ENCODE data around the gene VCPKMT. TPM values are rescaled to one million over a fixed set of nuclear protein-coding genes. Genes with fewer than 3 reads are reported as not detected.

VCPKMT gene
- total RNA-seq, 4 donors from 2014 or later, result 5.8 to 10.0 (median 7.0) TPM

GRCh38 chr14:50065583-50065982 lies 50.8 kb downstream of the VCPKMT start:
- peaks cover 13 to 41% (median 22%) of the 10 kb centered on the region in 4 donors for H3K4me1 ChIP-seq
- H3K9me3 ChIP-seq, result no peaks in the 10 kb centered on the region
- H3K27me3 ChIP-seq, result no peaks in the 10 kb centered on the region
- H3K27ac ChIP-seq, result peak overlapping the region in 2 of 4 donors; percentile 79 to 88
- no peak overlapping the region for H3K4me3 ChIP-seq
- no peaks in the 10 kb centered on the region for H3K36me3 ChIP-seq
- TF ChIP-seq POLR2A (IDR thresholded peaks at IDR 0.05), result no peak
- TF ChIP-seq, protein P1, sequence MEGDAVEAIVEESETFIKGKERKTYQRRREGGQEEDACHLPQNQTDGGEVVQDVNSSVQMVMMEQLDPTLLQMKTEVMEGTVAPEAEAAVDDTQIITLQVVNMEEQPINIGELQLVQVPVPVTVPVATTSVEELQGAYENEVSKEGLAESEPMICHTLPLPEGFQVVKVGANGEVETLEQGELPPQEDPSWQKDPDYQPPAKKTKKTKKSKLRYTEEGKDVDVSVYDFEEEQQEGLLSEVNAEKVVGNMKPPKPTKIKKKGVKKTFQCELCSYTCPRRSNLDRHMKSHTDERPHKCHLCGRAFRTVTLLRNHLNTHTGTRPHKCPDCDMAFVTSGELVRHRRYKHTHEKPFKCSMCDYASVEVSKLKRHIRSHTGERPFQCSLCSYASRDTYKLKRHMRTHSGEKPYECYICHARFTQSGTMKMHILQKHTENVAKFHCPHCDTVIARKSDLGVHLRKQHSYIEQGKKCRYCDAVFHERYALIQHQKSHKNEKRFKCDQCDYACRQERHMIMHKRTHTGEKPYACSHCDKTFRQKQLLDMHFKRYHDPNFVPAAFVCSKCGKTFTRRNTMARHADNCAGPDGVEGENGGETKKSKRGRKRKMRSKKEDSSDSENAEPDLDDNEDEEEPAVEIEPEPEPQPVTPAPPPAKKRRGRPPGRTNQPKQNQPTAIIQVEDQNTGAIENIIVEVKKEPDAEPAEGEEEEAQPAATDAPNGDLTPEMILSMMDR (IDR thresholded peaks at IDR 0.05), result no peak
- DNase-seq, result peak in 1 of 3 donors; percentile 38

DNA sequence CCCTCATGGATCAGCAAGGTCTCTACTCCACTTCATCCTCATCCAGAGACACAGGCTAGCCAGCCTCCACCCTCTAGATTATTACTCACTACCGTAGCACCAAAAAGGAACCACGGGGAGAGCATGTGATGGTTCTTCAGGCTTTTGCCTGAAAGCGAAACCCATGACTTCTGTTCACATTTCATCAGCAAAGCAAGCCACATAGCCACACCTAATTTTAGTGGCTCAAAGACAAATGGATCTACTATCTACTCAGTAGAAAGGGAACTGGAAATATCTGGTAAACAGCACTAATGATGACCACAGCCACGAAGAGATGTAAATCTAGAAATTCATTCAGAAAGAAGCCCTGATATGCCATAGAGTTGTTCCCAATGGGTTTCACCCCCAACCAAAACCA lies 51.4 kb downstream of the VCPKMT start:
- no peaks in the 10 kb centered on the region for H3K36me3 ChIP-seq
- DNase-seq, result peak in 2 of 3 donors; percentile 85 to 89
- no peaks in the 10 kb centered on the region for H3K27me3 ChIP-seq
- no peaks in the 10 kb centered on the region for H3K9me3 ChIP-seq
- H3K4me3 ChIP-seq, result no peak overlapping the region
- TF ChIP-seq, protein P1 (IDR thresholded peaks at IDR 0.05), result no peak
- TF ChIP-seq POLR2A (IDR thresholded peaks at IDR 0.05), result no peak
- H3K27ac ChIP-seq, result peak overlapping the region in 3 of 4 donors; percentile 26 to 88 (median 79)
- peaks cover 16 to 44% (median 27%) of the 10 kb centered on the region in 4 donors for H3K4me1 ChIP-seq

- H3K27me3 ChIP-seq, result no peaks in the 10 kb centered on the region
- DNase-seq, result peak in 1 of 3 donors; percentile 46
- H3K4me3 ChIP-seq, result no peak overlapping the region
- H3K27ac ChIP-seq, result peak overlapping the region in 3 of 4 donors; percentile 31 to 88 (median 79)
- no peaks in the 10 kb centered on the region for H3K9me3 ChIP-seq
- TF ChIP-seq, protein P1 (IDR thresholded peaks at IDR 0.05), result no peak
- TF ChIP-seq POLR2A (IDR thresholded peaks at IDR 0.05), result no peak
- peaks cover 16 to 44% (median 26%) of the 10 kb centered on the region in 4 donors for H3K4me1 ChIP-seq
- H3K36me3 ChIP-seq, result no peaks in the 10 kb centered on the region
Observed at GRCh38 chr14:50063876-50064420, 52.4 kb downstream of the VCPKMT start.

- Histone ChIP-seq H3K4me1 (peaks cover 16 to 44% (median 30%) of the 10 kb centered on the region in 4 donors), H3K27ac (peak overlapping the region; percentile 79 to 91 (median 89)), H3K27me3 (no peaks in the 10 kb centered on the region), H3K36me3 (no peaks in the 10 kb centered on the region), H3K4me3 (peak overlapping the region in 3 of 4 donors; percentile 0 to 10 (median 3)), H3K9me3 (no peaks in the 10 kb centered on the region)
- DNase-seq, result peak in 2 of 3 donors; percentile 85 to 89
- TF ChIP-seq, protein P1 (IDR thresholded peaks at IDR 0.05), result peak in 2 of 6 experiments; percentile 2 to 19
- peak in 1 of 2 donors; percentile 28 for TF ChIP-seq POLR2A (IDR thresholded peaks at IDR 0.05)
Observed at GRCh38 chr14:50062438-50063085, 53.8 kb downstream of the VCPKMT start.

- Histone ChIP-seq H3K27me3 (no peaks in the 10 kb centered on the region), H3K9me3 (no peaks in the 10 kb centered on the region), H3K4me3 (peak overlapping the region; percentile 0 to 29 (median 6)), H3K27ac (peak overlapping the region; percentile 79 to 91 (median 89)), H3K4me1 (peaks cover 16 to 45% (median 33%) of the 10 kb centered on the region in 4 donors), H3K36me3 (no peaks in the 10 kb centered on the region)
- TF ChIP-seq POLR2A (IDR thresholded peaks at IDR 0.05), result peak in 1 of 2 donors; percentile 58
- TF ChIP-seq, protein P1 (IDR thresholded peaks at IDR 0.05), result no peak
- DNase-seq, result peak; percentile 86 to 94 (median 92)
Observed at GRCh38 chr14:50061664-50062437, 54.5 kb downstream of the VCPKMT start.

Data from Peyer's patch (tissue), 4 donors.